H9 (cell line): Measurements from ENCODE around the gene EIF4A3. TPM values are rescaled to one million over a fixed set of nuclear protein-coding genes. Genes with fewer than 3 reads are reported as not detected.

Experiments
- DNase-seq: peaks from one replicate; pipeline ENCODE4 v3.0.0-alpha.2; 2017
- H2AFZ ChIP-seq: one replicate; pipeline ENCODE4 v1.6.1; 2013; ENCODE audit warnings: mild to moderate bottlenecking, low read length, control low read depth, moderate library complexity
- H2AK5ac ChIP-seq: 2 replicates; pipeline ENCODE4 v1.6.1; 2013; ENCODE audit warnings: low read length, control low read depth, mixed read lengths; ENCODE audit not compliant: insufficient read length
- H2BK120ac ChIP-seq: one replicate; pipeline ENCODE4 v1.6.1; 2013; ENCODE audit warnings: low read depth, mild to moderate bottlenecking, low read length, control low read depth, inconsistent platforms; ENCODE audit not compliant: poor library complexity, severe bottlenecking
- H2BK12ac ChIP-seq: 2 replicates; pipeline ENCODE4 v1.6.1; 2013; ENCODE audit warnings: low read length, control low read depth, mixed read lengths, low read depth; ENCODE audit not compliant: insufficient read length
- H2BK15ac ChIP-seq: 2 replicates; pipeline ENCODE4 v1.6.1; 2013; ENCODE audit warnings: low read depth, low read length, control low read depth
- H2BK20ac ChIP-seq: one replicate; pipeline ENCODE4 v1.6.1; 2013; ENCODE audit warnings: low read depth, mild to moderate bottlenecking, low read length, control low read depth, inconsistent platforms; ENCODE audit not compliant: poor library complexity, severe bottlenecking
- H2BK5ac ChIP-seq: 2 replicates; pipeline ENCODE4 v1.6.1; 2013; ENCODE audit warnings: low read length, control low read depth, mixed read lengths; ENCODE audit not compliant: insufficient read length
- H3K14ac ChIP-seq: 2 replicates; pipeline ENCODE4 v1.6.1; 2013; ENCODE audit warnings: low read length, control low read depth; ENCODE audit not compliant: insufficient read depth
- H3K18ac ChIP-seq: 2 replicates; pipeline ENCODE4 v1.6.1; 2013; ENCODE audit warnings: low read depth, mild to moderate bottlenecking, mixed read lengths, low read length, control low read depth; ENCODE audit not compliant: insufficient read length
- H3K23ac ChIP-seq: 2 replicates; pipeline ENCODE4 v1.6.1; 2013; ENCODE audit warnings: low read length, control low read depth, mixed read lengths, low read depth; ENCODE audit not compliant: insufficient read length
- H3K23me2 ChIP-seq: 2 replicates; pipeline ENCODE4 v1.6.1; 2013; ENCODE audit warnings: low read depth, mild to moderate bottlenecking, mixed read lengths, low read length, control low read depth; ENCODE audit not compliant: insufficient read length, poor library complexity, severe bottlenecking
- H3K27ac ChIP-seq: 2 replicates; pipeline ENCODE4 v1.5.1; 2013; ENCODE audit warnings: low read length, control low read depth, mixed read lengths, low read depth; ENCODE audit not compliant: insufficient read length
- H3K27me3 ChIP-seq: 2 replicates; pipeline ENCODE4 v1.6.1; 2013; ENCODE audit warnings: low read length, control low read depth, inconsistent platforms; ENCODE audit not compliant: insufficient read depth
- H3K4ac ChIP-seq: 2 replicates; pipeline ENCODE4 v1.6.1; 2013; ENCODE audit warnings: low read depth, mild to moderate bottlenecking, control low read depth, inconsistent platforms, low read length, moderate library complexity
- H3K4me1 ChIP-seq: 2 replicates; pipeline ENCODE4 v1.6.1; 2013; ENCODE audit warnings: low read length, control low read depth, inconsistent platforms; ENCODE audit not compliant: insufficient read depth
- H3K4me2 ChIP-seq: 2 replicates; pipeline ENCODE4 v1.6.1; 2013; ENCODE audit warnings: low read length, control low read depth, mixed read lengths; ENCODE audit not compliant: insufficient read length, insufficient read depth
- H3K56ac ChIP-seq: 2 replicates; pipeline ENCODE4 v1.6.1; 2013; ENCODE audit warnings: low read depth, mild to moderate bottlenecking, mixed read lengths, low read length, control low read depth; ENCODE audit not compliant: insufficient read length
- H3K79me1 ChIP-seq: 2 replicates; pipeline ENCODE4 v1.6.1; 2013; ENCODE audit warnings: low read depth, mild to moderate bottlenecking, moderate library complexity, low read length, control low read depth, inconsistent platforms; ENCODE audit not compliant: insufficient read depth, poor library complexity, severe bottlenecking
- H3K79me2 ChIP-seq: 2 replicates; pipeline ENCODE4 v1.6.1; 2013; ENCODE audit warnings: low read length, control low read depth, inconsistent platforms; ENCODE audit not compliant: insufficient read depth
- H3K9ac ChIP-seq: 2 replicates; pipeline ENCODE4 v1.6.1; 2013; ENCODE audit warnings: low read length, control low read depth, mixed read lengths; ENCODE audit not compliant: insufficient read length; ENCODE audit errors: extremely low read depth
- H3K9me3 ChIP-seq: one replicate; pipeline ENCODE4 v1.6.1; 2013; ENCODE audit warnings: low read depth, low read length, inconsistent platforms; ENCODE audit not compliant: control insufficient read depth
- H3T11ph ChIP-seq: one replicate; pipeline ENCODE4 v1.6.1; 2013; ENCODE audit warnings: mild to moderate bottlenecking, low read length, control low read depth, inconsistent platforms
- H4K20me1 ChIP-seq: one replicate; pipeline ENCODE4 v1.6.1; 2013; ENCODE audit not compliant: control insufficient read depth, insufficient read length, insufficient read depth
- H4K5ac ChIP-seq: 2 replicates; pipeline ENCODE4 v1.6.1; 2013; ENCODE audit warnings: low read depth, mild to moderate bottlenecking, mixed read lengths, low read length, control low read depth; ENCODE audit not compliant: insufficient read length
- H4K8ac ChIP-seq: replicated peaks from 2 replicates; pipeline ENCODE4 v1.6.1; 2013; ENCODE audit warnings: low read length, control low read depth, mixed read lengths, low read depth; ENCODE audit not compliant: insufficient read length
- H4K91ac ChIP-seq: 2 replicates; pipeline ENCODE4 v1.6.1; 2013; ENCODE audit warnings: low read depth, mild to moderate bottlenecking, moderate library complexity, mixed read lengths, low read length, control low read depth; ENCODE audit not compliant: insufficient read length
- H3K27ac Mint-ChIP-seq, 3 experiments: 2 replicates in 2 of 3; 3 replicates in 1 of 3; pipeline ENCODE4 v1.8.0; 2020 to 2021; ENCODE audit warnings: mixed read lengths in 3 of 3, mild to moderate bottlenecking in 1 of 3, moderate library complexity in 1 of 3
- H3K27me3 Mint-ChIP-seq: 2 replicates; pipeline ENCODE4 v1.8.0; 2021; ENCODE audit warnings: low read depth, mild to moderate bottlenecking, moderate library complexity, mixed read lengths
- H3K36me3 Mint-ChIP-seq, 3 experiments: 2 replicates in 2 of 3; 3 replicates in 1 of 3; pipeline ENCODE4 v1.8.0; 2020 to 2021; ENCODE audit warnings: low read depth in 3 of 3, mixed read lengths in 3 of 3; ENCODE audit not compliant: insufficient read depth in 1 of 3
- H3K4me1 Mint-ChIP-seq, 2 experiments: 2 replicates each; pipeline ENCODE4 v1.8.0; 2020; ENCODE audit warnings: mixed read lengths in 2 of 2
- H3K4me3 Mint-ChIP-seq, 2 experiments: 2 replicates in 1 of 2; 3 replicates in 1 of 2; pipeline ENCODE4 v1.8.0; 2020 to 2021; ENCODE audit warnings: mild to moderate bottlenecking in 2 of 2, mixed read lengths in 2 of 2, moderate library complexity in 1 of 2
- H3K9me3 Mint-ChIP-seq, 2 experiments: 2 replicates in 1 of 2; 3 replicates in 1 of 2; pipeline ENCODE4 v1.8.0; 2020; ENCODE audit warnings: mild to moderate bottlenecking in 2 of 2, mixed read lengths in 2 of 2, moderate library complexity in 1 of 2
- CTCF ChIP-seq: fragments of 200-600 bp; sonication (generic); conservative IDR thresholded peaks from 3 replicates; pipeline ENCODE4 v1.8.0; 2021; ENCODE audit warnings: antibody characterized with exemption, mild to moderate bottlenecking
- WGBS: extraction: QIAGEN DNeasy Blood & Tissue Kit; methylation state at CpG from one replicate; pipeline ENCODE4 v1.1.7; 2013; ENCODE audit warnings: missing lambda C conversion rate, low lambda C conversion rate, mixed read lengths; ENCODE audit not compliant: insufficient read length; ENCODE audit errors: extremely low coverage; 5-methylcytosine and 5-hydroxymethylcytosine counted together
- total RNA-seq: library from RNA; stranded (reverse); gene quantifications from 2 replicates; pipeline ENCODE4 v1.2.1, GENCODE V29; 2021

EIF4A3 gene
- total RNA-seq, 1 experiment from 2014 or later = 162 TPM

DNA sequence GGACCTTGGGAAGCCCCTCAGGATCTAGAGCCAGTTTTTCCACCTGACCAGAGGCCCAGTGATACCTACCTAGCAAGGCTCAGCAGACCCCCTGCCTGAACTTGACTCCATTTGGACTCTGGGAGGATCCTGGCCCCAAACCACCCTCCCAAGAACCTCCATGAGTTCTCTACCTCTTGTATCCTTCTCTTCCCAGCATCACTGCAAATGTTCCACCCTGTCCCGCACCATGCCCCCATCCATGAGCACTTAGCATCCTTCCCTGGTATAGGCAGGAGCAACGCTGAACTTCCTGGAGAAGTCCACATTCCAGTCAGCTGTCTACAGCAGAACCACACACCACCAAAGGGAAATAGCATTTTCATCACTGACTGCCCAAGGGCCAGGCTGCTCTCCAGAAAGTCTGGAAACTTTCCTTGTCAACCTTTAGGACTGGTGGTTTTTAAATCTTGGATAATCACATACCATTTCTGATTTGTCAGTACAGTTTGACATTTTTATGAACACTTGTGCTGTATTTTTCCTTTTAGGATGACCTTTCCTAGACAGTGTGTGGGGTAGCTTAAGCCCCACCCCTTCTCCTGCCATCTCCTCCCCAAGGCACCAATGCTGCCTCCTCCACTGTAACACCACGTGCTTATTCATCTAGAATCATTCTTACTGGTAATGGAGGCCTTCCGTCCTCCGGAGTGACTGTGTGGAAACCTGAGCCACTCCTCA, 13.9 kb downstream of the EIF4A3 start:
- H3K27ac ChIP-seq = no peak overlapping the region
- Mint-ChIP-seq H3K27ac (peak overlapping the region in 1 of 3 experiments; percentile 62; a peak in 2 of 7 replicates), H3K4me1 (peaks cover 15 to 18% of the 10 kb centered on the region in 2 experiments), H3K9me3 (no peaks in the 10 kb centered on the region), H3K4me3 (no peak overlapping the region), H3K36me3 (peaks cover 36 to 56% (median 54%) of the 10 kb centered on the region in 3 experiments), H3K27me3 (no peaks in the 10 kb centered on the region)
- H2BK15ac ChIP-seq = no peak overlapping the region
- no CpG with 5 or more reads among the region's 5 CpGs for WGBS
- no peak overlapping the region for H2AK5ac ChIP-seq
- H3T11ph ChIP-seq = no peak overlapping the region
- TF ChIP-seq CTCF = no peak
- no peak overlapping the region for H2BK120ac ChIP-seq
- no peak overlapping the region for H3K9ac ChIP-seq
- H3K79me2 ChIP-seq = no peaks in the 10 kb centered on the region
- no peak overlapping the region for H4K5ac ChIP-seq
- H3K9me3 ChIP-seq = no peaks in the 10 kb centered on the region
- no peaks in the 10 kb centered on the region; the same call in 1 of the 2 replicates for H3K4me1 ChIP-seq
- H3K4me2 ChIP-seq = no peak overlapping the region
- H2BK20ac ChIP-seq = no peak overlapping the region
- H3K23ac ChIP-seq = no peak overlapping the region
- no peaks in the 10 kb centered on the region for H3K27me3 ChIP-seq
- H3K4ac ChIP-seq = no peak overlapping the region
- H4K91ac ChIP-seq = no peak overlapping the region
- no peak overlapping the region for H3K14ac ChIP-seq
- H2BK5ac ChIP-seq = no peak overlapping the region
- no peaks in the 10 kb centered on the region for H3K79me1 ChIP-seq
- no peak overlapping the region for H3K56ac ChIP-seq
- no peaks in the 10 kb centered on the region for H3K23me2 ChIP-seq
- H2BK12ac ChIP-seq = no peak overlapping the region
- H2AFZ ChIP-seq = no peak overlapping the region
- H4K8ac ChIP-seq = no peak overlapping the region
- DNase-seq = no peak
- no peaks in the 10 kb centered on the region for H4K20me1 ChIP-seq
- H3K18ac ChIP-seq = no peak overlapping the region
